ENCODE data around the gene RITA1. TPM values are rescaled to one million over a fixed set of nuclear protein-coding genes. Genes with fewer than 3 reads are reported as not detected.

Gene RITA1
- total RNA-seq, 1 experiment from 2014 or later, result 47.2 TPM

GRCh38 chr12:113152835-113153814 lies 32.4 kb upstream of the RITA1 start:
- DNase-seq (ENCODE audit: low read depth), result peak; percentile 83

- DNase-seq (ENCODE audit: low read depth), result no peak
Observed at GRCh38 chr12:113154351-113154973, 31.1 kb upstream of the RITA1 start.

DNA sequence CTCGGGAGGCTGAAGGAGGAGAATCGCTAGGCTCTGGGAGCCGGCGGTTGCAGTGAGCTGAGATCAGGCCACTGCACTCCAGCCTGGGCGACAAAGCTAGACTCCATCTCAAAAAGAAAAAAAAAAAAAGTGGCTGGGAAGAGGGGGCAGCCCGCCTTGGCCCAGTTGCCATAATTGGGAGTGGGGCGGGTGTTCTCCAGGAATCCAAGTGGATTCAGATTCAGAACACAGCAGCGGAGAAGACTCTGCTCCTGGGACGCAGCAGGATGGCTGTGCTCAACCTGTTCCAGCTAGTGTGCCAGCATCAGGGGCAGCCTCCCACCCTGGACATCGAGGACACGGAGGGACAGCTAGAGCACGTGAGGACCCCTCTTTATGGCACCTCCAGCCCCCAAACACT lies 30.5 kb upstream of the RITA1 start:
- no peak for DNase-seq (ENCODE audit: low read depth)

DNA sequence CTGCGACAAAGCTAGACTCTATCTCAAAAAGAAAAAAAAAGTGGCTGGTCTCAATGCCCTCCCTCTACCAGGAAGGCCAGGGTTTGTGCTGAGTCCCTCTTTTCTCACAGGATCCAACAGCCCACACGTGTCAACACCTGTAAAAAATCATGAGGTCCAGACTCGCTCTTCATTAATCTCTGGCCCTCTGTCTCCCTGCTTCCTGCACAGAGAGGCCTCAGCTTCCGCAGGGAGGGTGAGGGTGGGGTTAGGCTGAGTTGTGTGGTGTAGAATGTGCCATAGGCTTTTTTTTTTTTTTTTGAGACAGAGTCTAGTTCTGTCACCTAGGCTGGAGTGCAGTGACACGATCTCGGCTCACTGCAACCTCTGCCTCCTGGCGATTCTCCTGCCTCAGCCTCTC lies 29.9 kb upstream of the RITA1 start:
- no peak for DNase-seq (ENCODE audit: low read depth)

- DNase-seq (ENCODE audit: low read depth), result no peak
Observed at GRCh38 chr12:113157218-113157859, 28.2 kb upstream of the RITA1 start.

- DNase-seq (ENCODE audit: low read depth), result no peak
Observed at GRCh38 chr12:113158439-113159203, 26.9 kb upstream of the RITA1 start.

GRCh38 chr12:113159937-113160336 lies 25.6 kb upstream of the RITA1 start:
- DNase-seq (ENCODE audit: low read depth), result no peak

DNA sequence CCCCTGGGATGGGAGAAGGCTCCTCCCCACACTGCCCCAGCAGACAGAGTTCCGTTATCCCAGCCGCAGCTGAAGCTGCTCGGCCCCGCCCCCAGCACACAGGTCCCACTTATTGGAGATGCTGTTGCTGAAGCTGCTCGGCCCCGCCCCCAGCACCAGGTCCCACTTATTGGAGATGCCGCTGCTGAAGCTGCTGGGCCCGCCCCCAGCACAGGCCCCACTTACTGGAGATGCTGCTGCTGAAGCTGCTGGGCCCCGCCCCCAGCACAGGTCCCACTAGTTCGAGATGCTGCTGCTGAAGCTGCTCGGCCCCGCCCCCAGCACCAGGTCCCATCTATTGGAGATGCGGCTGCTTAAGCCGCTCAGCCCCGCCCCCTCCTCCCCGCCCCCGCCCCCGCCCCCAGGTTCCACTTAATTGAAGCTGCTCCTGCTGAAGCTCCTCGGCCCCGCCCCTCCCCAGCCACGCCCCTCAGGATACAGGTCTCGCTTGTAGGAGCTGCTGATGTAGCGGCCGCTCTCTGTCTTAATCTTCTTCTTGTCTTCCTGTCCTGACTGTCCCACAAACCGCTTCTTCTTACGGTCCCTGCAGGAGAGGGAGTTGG lies 24.0 kb upstream of the RITA1 start:
- no peak for DNase-seq (ENCODE audit: low read depth)

- DNase-seq (ENCODE audit: low read depth), result peak; percentile 55
Observed at GRCh38 chr12:113162102-113163029, 23.2 kb upstream of the RITA1 start.

DNA sequence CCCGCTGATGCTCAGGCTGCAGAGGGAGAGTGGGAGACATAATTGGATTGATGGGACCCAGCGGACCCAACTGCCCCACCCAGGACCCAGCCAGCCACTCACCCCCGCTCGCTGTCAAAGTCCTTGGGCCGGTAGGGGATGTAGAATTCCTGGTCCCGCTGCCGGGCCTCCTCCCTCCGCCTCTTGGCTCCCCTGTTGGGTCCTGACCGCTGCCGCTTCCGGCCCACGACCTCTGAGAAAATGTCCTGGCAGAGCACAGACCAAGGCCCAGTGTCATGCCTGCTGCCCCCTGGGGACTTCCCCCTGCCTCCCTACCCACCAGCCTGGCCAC lies 22.5 kb upstream of the RITA1 start:
- no peak for DNase-seq (ENCODE audit: low read depth)

DNA sequence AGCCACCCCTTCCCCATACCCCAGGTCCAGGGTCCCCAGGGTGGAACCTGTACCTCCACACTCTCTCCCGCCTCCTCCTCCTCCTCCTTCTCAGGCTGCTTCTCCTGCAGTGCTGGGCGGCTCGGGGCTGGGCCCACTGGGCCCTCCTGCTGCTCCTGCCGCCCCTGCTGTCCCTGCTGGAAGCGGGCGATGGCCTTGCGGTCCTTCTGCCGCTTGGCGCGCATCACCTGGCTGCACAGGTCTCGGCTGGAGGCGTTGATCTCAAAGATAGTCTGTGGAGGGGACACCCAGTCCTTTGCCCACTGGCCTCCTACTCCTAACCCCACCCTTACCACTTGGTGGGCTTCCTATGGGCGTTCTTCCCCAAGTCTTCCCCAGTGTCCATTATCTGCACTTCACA lies 21.5 kb upstream of the RITA1 start:
- no peak for DNase-seq (ENCODE audit: low read depth)

DNA sequence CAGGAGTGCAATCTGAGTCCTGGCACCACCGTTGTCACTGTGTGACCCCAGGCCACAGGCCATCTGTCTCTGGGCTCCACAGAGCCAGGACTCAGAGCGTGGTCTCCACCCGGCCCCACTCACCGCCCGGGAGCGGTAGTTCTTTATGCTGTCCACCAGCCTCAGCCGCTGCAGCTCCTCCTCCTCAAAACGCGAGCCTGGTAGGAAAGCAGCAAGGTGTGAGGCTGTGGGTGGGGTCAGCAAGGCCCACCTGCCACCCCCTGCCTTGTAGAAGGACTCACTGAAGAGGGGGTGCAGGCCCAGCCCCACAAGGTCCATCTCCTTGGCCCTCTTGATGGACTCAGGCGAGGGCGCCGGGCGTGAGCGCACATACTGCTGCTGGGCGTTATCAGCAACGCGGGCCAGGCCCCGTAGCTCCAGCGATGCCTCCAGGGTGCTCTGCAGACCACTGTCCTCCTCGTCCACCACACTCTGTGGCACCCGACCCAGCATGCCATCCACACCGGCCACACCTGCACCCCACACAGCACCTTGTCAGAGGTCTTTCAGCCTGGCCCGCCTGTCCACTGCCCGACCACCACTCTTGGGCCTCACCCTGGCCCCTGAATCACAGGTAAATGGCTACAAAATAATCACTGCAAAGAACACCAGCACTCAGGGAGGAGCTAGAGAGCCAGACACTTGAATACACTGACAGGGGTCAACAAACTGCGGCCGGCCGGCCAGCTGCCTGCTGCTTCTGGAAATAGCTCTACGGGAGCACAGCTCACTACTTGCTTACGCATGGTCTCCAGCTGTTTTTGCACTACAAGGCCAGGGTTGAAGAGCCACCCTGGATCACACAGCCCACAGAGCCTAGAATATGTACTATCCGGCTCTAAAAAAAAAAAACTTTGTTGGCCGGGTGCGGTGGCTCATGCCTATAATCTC lies 19.7 kb upstream of the RITA1 start:
- DNase-seq (ENCODE audit: low read depth), result no peak

DNA sequence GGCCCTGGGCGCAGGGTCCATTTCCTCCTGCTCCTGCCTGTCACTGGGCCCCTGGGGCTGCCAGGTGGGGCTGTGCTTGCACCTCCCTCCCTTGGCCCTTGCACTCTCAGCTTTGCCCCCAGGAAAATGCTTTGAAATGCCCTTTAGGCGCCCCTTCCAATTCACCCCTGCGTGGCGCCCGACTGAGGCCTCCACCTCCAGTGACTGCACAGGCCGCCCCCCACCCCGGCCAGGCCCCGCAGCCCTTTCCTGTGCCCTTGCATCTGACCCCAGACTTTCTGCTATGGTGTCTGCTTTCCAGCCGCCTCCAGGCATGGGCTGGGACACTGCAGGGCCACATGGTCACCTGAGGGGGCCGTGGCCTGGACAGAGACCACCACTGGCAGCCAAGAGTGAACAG lies 17.7 kb upstream of the RITA1 start:
- no peak for DNase-seq (ENCODE audit: low read depth)

- DNase-seq (ENCODE audit: low read depth), result no peak
Observed at GRCh38 chr12:113169697-113170096, 15.8 kb upstream of the RITA1 start.

- DNase-seq (ENCODE audit: low read depth), result no peak
Observed at GRCh38 chr12:113170457-113170856, 15.1 kb upstream of the RITA1 start.

- no peak for DNase-seq (ENCODE audit: low read depth)
Observed at GRCh38 chr12:113170926-113171325, 14.6 kb upstream of the RITA1 start.

DNA sequence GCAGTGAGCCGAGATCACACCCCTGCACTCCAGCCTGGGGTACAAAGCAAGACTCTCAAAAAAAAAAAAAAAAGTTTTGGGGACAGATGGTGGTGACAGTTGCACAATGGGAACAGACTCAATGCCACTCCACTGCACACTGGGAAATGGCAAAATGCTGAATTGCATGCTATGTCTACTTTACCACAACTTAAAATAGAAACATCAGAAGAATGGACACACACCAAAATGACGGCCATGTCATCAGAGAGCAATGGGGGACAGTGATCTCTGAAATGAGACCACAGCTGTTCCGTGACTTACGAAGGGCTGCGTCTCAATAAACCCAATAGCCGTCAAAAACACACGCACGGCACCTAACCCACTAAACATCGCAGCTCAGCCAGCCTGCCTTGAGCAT lies 14.0 kb upstream of the RITA1 start:
- DNase-seq (ENCODE audit: low read depth), result no peak

GRCh38 chr12:113172185-113172584 lies 13.3 kb upstream of the RITA1 start:
- no peak for DNase-seq (ENCODE audit: low read depth)

- no peak for DNase-seq (ENCODE audit: low read depth)
Observed at GRCh38 chr12:113173081-113173698, 12.3 kb upstream of the RITA1 start.
